GM21717 (cell line): ENCODE measurements around the gene GET4.
"Not testable (repeated sequence)": the region's sequence is repeated elsewhere in the genome, so short reads cannot be mapped to it uniquely, and the experiment has no call there.

Source experiments
- ATAC-seq: cut with Tn5 transposase; IDR thresholded peaks from one replicate; pipeline ENCODE4 v1.9.1; 2021; ENCODE audit warnings: mild to moderate bottlenecking, moderate library complexity; ENCODE audit not compliant: unreplicated experiment

Gene GET4

GRCh38 chr7:868189-868486 is 8.2 kb upstream of the GET4 start:
- ATAC-seq, result no peak

DNA sequence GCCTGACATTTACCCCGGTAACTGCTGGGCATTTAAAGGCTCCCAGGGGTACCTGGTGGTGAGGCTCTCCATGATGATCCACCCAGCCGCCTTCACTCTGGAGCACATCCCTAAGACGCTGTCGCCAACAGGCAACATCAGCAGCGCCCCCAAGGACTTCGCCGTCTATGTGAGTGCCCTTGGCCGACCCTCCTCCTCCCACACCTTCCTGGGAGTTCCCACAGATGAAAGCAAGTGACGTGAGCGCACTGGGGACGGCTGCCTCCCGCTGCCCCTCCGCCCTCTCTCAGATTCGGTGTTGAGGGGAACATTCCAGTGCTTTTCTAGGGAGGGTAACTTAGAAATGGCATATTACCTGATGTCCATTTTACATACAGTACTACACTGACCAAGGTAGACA is 7.0 kb upstream of the GET4 start:
- no peak for ATAC-seq

- ATAC-seq, result no peak
Measured at GRCh38 chr7:871900-872537, 4.3 kb upstream of the GET4 start.

- ATAC-seq, result not testable (repeated sequence)
Measured at GRCh38 chr7:872685-873084, 3.7 kb upstream of the GET4 start.

GRCh38 chr7:873367-874002 is 2.9 kb upstream of the GET4 start:
- ATAC-seq, result no peak

DNA sequence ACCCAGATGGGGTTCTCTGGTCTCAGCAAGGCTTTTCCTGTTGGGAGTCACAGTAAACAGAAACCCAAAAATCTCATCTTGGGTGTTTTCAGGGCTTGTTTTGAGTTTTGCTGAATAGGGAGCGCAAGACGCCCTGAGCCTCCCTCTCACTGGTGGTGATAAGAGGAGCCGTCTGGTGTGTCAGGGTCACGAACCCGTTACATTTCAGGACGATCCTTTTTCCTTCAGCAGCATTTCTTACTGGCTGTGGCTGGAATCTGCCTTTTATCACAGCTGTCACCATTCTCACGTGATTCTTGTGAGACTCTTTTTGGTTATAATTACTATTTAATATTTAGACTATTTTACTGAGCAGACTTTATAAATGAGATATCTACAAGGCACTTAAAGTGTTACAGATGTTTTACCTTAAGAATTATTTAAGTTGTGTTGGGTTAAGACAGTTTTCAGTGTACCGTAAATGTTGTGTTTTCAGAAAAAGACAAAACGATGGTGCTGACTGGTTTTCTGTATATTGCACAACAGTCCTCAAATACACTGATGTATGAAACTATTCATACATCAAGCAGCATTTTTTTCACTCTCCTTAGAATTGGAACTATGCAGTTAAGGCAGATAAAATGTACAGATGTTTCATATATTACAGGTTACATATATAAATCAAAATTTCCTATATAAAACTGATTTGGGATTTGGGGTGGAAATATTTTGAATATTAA is 2.2 kb upstream of the GET4 start:
- no peak for ATAC-seq

GRCh38 chr7:875051-875450 is 1.3 kb upstream of the GET4 start:
- no peak for ATAC-seq

DNA sequence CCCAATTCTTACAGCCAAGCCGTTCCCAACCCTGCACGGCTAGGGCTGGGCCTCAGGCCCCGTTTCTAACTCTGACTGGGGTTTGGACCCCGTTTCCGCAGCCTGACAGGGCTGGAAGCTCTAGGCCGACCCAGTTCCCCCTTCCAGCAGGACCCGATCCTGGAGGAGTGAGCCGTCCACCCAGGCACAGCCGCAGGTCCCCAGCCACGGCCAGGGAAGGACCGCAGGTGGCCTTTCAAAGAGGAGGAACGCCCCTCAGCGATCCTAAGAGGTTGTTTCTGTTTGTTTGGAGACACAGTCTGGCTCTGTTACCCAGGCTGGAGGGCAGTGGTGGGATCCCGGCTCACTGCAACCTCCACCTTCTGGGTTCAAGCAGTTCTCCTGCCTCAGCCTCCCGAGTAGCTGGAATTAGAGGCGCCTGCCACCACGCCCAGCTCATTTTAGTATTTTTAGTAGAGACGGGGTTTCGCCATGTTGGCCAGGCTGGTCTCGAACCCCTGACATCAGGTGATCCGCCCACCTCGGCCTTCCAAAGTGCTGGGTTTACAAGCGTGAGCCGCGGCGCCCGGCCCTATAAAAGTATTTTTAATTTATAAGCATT is 778 bp upstream of the GET4 start:
- no peak for ATAC-seq

DNA sequence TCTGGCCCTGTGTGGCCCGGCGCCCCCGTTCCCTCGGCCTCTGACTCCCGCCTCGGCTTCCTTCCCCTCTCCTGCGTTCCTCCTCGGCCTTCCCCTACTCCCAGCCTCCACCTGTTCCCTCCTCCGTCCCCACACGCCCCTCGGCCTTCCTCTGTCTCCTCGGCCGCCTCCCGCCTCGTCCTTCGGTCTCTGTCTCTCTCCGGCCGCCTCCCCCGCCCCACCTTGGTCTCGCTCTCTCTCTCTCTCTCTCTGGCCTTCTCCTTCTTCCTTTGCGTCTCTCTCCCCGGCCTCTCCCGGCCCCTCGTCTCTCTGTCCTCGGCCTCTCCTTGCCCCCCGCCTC is 588 bp downstream of the GET4 start:
- ATAC-seq, result no peak

- ATAC-seq, result no peak
Measured at GRCh38 chr7:877312-878232, 1.2 kb downstream of the GET4 start.

GRCh38 chr7:879093-879492 is 2.7 kb downstream of the GET4 start:
- no peak for ATAC-seq

GRCh38 chr7:879706-880105 is 3.4 kb downstream of the GET4 start:
- ATAC-seq, result no peak

- no peak for ATAC-seq
Measured at GRCh38 chr7:880450-880849, 4.1 kb downstream of the GET4 start.

DNA sequence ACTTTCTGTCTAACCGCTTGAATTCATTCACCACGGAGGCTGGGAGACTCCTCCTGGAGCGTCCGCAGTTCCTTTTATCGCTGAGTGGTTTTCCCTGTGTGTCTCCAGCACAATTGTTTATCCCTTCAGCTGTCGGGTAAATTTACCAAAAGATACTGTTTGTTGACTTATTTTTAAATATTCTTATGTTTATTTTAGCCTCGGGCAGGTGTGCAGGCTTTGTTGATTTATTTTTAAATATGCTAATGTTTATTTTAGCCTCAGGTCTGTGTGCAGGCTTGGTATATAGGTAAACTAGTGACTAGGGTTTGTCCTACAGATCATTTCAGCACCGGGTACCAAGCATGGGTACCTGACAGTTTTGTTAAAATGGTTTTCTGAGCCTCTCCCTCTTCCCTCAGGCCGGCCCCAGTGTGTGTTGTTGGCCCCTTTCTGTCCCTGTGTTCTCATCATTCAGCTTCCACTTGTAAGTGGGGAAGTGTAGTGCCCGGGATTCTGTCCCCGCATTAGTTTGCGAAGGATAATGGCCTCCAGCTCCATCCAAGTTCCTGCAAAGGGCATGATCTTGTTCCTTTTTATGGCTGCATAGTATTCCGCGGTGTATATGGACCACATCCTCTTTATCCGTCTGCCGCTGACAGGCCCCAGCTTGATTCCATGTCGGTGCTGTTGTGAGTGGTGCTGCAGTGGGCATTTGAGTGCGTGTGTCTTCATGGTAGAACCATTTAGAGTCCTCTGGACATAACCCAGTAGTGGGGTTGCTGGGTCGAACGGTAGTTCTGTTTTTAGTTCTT is 5.3 kb downstream of the GET4 start:
- ATAC-seq, result no peak

- ATAC-seq, result no peak
Measured at GRCh38 chr7:882336-883035, 6.1 kb downstream of the GET4 start.

DNA sequence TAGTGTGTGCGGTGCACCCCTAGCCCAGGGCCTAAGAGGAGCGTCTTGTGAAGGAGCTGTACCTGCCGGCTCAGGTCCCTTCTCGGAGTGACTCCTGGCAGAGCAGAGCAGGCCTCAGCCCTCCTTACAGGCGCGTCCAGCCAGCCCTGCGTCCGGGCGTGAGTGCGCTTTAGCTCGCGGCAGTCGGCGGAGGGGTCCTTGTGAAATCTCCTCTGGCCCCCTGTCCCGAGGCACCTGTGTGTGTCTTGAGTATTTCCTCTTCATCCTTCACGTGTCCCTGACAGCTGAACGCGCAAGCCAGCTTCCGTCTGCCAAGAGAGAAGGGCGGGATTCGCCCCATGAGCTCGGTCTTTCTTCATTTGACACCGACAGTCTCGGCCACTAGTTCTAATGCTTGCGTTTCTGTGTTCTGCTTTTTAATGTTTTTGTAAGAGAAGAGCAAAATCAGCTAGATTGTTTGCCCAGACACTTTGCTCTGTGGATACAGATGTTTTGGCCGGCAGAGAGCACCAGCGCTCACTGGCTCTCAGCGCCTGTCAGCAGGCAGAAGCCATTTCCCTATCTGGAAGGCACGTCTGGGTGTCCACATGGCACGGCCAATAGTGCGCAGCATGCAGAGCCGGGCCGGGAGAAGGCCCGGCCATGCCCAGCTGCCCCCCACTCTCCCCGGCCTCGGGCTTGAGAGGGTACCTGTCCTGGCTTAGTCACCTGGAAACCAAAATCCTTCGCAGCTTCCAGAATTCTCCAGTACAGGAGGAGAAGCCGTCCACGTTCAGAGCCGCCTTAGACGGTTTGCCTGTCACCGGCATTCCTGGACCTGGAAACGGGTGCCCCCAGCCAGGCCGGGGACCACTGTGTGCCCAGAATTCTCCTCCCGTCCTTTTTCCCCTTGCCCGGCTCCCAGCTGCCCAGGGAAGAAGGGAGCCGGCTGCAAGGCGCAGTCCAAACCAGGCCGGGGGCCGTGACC is 7.0 kb downstream of the GET4 start:
- no peak for ATAC-seq

GRCh38 chr7:884191-885003 is 8.0 kb downstream of the GET4 start:
- ATAC-seq, result no peak
